HepG2 (cell line): ENCODE results near the gene GGNBP2. TPM values are rescaled to one million over a fixed set of nuclear protein-coding genes. Genes with fewer than 3 reads are reported as not detected.

ENCODE experiments used
- ATAC-seq: fragments of 200-7000 bp; cut with Tn5 transposase; 3 replicates; pipeline ENCODE4 v1.9.1; 2020; ENCODE audit warnings: mild to moderate bottlenecking, moderate library complexity
- BruUV-seq: library from RNA; stranded (reverse); fragments of 400-500 nt; replicated peaks from 2 replicates; lab custom pipeline; 2021; lab: Mats Ljungman, UMichigan
- CTCF ChIA-PET: fragments of 300-600 bp; formaldehyde crosslinking; extraction: SDS; loops from one replicate; lab custom pipeline; 2021; ENCODE audit warnings: low total read pairs, inconsistent platforms, low intra/inter-chr PET ratio; lab: Yijun Ruan, JAX
- POLR2A ChIA-PET: fragments of 350-600 bp; sonication (Branson Sonifier 250); formaldehyde crosslinking; loops from one replicate; lab custom pipeline; 2020; ENCODE audit warnings: antibody characterized with exemption, inconsistent platforms; lab: Yijun Ruan, JAX
- DNase-seq: peaks from one replicate; pipeline ENCODE4 v3.0.0-alpha.2; 2015; ENCODE audit warnings: low spot score
- FAIRE-seq: peaks from 3 replicates; lab custom pipeline; 2011; peaks lifted over from hg19 to GRCh38; lab: Jason Lieb, UNC
- H2AFZ ChIP-seq: one replicate; pipeline ENCODE4 v1.6.1; 2011; ENCODE audit warnings: low read length, inconsistent platforms
- H3K27ac ChIP-seq: fragments of 300-600 bp; 3 replicates; pipeline ENCODE4 v1.8.0; 2011; ENCODE audit warnings: mixed run types, mild to moderate bottlenecking, mixed read lengths, low read length, inconsistent platforms; ENCODE audit not compliant: insufficient read depth; ENCODE audit errors: extremely low read length
- H3K27me3 ChIP-seq, 2 experiments: fragments of 200-600 bp in 1 of 2; 2 replicates in 1 of 2; 3 replicates in 1 of 2; pipeline versions ENCODE4 v1.6.0 to v1.8.0; 2011; ENCODE audit warnings: low read length in 2 of 2, mild to moderate bottlenecking in 2 of 2, moderate library complexity in 2 of 2, inconsistent platforms in 1 of 2; ENCODE audit not compliant: insufficient read depth in 2 of 2, control insufficient read depth in 1 of 2
- H3K36me3 ChIP-seq, 2 experiments: fragments of 200-600 bp in 1 of 2; replicated peaks in 1 of 2; 2 replicates in 1 of 2; 3 replicates in 1 of 2; pipeline versions ENCODE4 v1.5.1 to v1.8.0; 2011; ENCODE audit warnings: low read length in 2 of 2, inconsistent platforms in 1 of 2; ENCODE audit not compliant: insufficient read depth in 2 of 2, control insufficient read depth in 1 of 2
- H3K4me1 ChIP-seq: 2 replicates; pipeline ENCODE4 v1.5.1; 2012; ENCODE audit warnings: low read length, inconsistent platforms; ENCODE audit not compliant: insufficient read depth
- H3K4me2 ChIP-seq: 2 replicates; pipeline ENCODE4 v1.6.0; 2011; ENCODE audit warnings: low read depth, low read length, inconsistent platforms
- H3K4me3 ChIP-seq, 3 experiments: fragments of 200-600 bp in 1 of 3; sonication (generic), shearing (Covaris generic) in 1 of 3; replicated peaks in 1 of 3; 2 replicates each; pipeline ENCODE4 v1.5.1; 2011 to 2016; ENCODE audit warnings: low read length in 3 of 3, inconsistent platforms in 2 of 3, low read depth in 2 of 3, mild to moderate bottlenecking in 2 of 3, control low read depth in 1 of 3, mixed read lengths in 1 of 3; ENCODE audit not compliant: insufficient read depth in 1 of 3
- H3K79me2 ChIP-seq: one replicate; pipeline ENCODE4 v1.6.1; 2011; ENCODE audit warnings: low read length, inconsistent platforms; ENCODE audit not compliant: insufficient read depth
- H3K9ac ChIP-seq: 2 replicates; pipeline ENCODE4 v1.6.0; 2011; ENCODE audit warnings: mild to moderate bottlenecking, low read depth, low read length, inconsistent platforms; ENCODE audit not compliant: insufficient read depth
- H3K9me3 ChIP-seq: 2 replicates; pipeline ENCODE4 v1.5.1; 2012; ENCODE audit warnings: mild to moderate bottlenecking, low read length
- H4K20me1 ChIP-seq: 2 replicates; pipeline ENCODE4 v1.6.0; 2011; ENCODE audit warnings: inconsistent platforms, mild to moderate bottlenecking, low read length, moderate library complexity; ENCODE audit not compliant: insufficient read depth
- ELF3 ChIP-seq: IDR thresholded peaks from 2 replicates; pipeline ENCODE4 v1.6.1; 2016; ENCODE audit warnings: missing genetic modification reagents, missing compliant biosample characterization
- POLR2A ChIP-seq, 2 experiments: IDR thresholded peaks; 2 replicates each; pipeline ENCODE4 v1.6.1; 2011; ENCODE audit warnings: low read depth in 2 of 2, low read length in 2 of 2, mild to moderate bottlenecking in 1 of 2, moderate library complexity in 1 of 2; ENCODE audit not compliant: insufficient read depth in 1 of 2
- ZBTB40 ChIP-seq, 2 experiments: fragments of 450-650 bp in 1 of 2; sonication (generic) in 1 of 2; formaldehyde crosslinking in 1 of 2; IDR thresholded peaks; 2 replicates each; pipeline versions ENCODE4 v1.6.1 to v1.8.0; 2016 to 2022; ENCODE audit warnings: antibody characterized with exemption in 1 of 2, mild to moderate bottlenecking in 1 of 2, missing genetic modification reagents in 1 of 2
- WGBS: methylation state at CpG from one replicate; pipeline ENCODE4 v1.1.6; 2017; ENCODE audit warnings: low lambda C conversion rate; 5-methylcytosine and 5-hydroxymethylcytosine counted together
- in situ Hi-C: cut with HindIII; loops from 2 replicates; pipeline ENCODE4 v1.10.0; 2017; ENCODE audit warnings: low pct_unique_long_range_greater_than_20kb; ENCODE audit not compliant: extremely low pct_ligation_motif_present
- intact Hi-C: fragments of 100-400 bp; cut with micrococcal nuclease; formaldehyde crosslinking; loops from one replicate; pipeline ENCODE4 v1.10.0; 2022; ENCODE audit not compliant: unreplicated experiment
- polyA plus RNA-seq, 8 experiments: library from polyadenylated mRNA; depleted of rRNA in 3 of 8; stranded (reverse) in 7 of 8; unstranded in 1 of 8; fragments of >200 nt; fragmentation: Illumina TruSeq in 4 of 8; extraction: Trizol in 4 of 8; gene quantifications; 2 replicates each; pipeline versions ENCODE4 v1.2.1 to v1.2.3, GENCODE V29; 2011 to 2016; ENCODE audit warnings: low read depth in 4 of 8, missing spikeins in 1 of 8, mixed read lengths in 1 of 8; ENCODE audit not compliant: insufficient read depth in 1 of 8
- total RNA-seq, 5 experiments: library from RNA; depleted of rRNA; stranded (reverse); fragments of >200 nt; fragmentation: Illumina TruSeq; extraction: Trizol; gene quantifications; 2 replicates each; pipeline ENCODE4 v1.2.3, GENCODE V29; 2016; ENCODE audit warnings: low read depth in 1 of 5

GGNBP2 gene
- total and polyA plus RNA-seq, 2 of the 13 experiments (the other 11 are each of a cell fraction or from before 2014, with no cell fraction given) = 53.3 to 84.2 TPM

- BruUV-seq = no TSS peak
- Histone ChIP-seq H3K4me3 (no peak overlapping the region), H3K4me1 (no peaks in the 10 kb centered on the region), H3K79me2 (peaks cover 8% of the 10 kb centered on the region), H2AFZ (no peak overlapping the region), H3K27ac (no peak overlapping the region), H3K9ac (no peak overlapping the region), H3K4me2 (no peak overlapping the region), H3K27me3 (no peaks in the 10 kb centered on the region), H3K36me3 (peaks cover 32 to 83% of the 10 kb centered on the region in 2 experiments), H3K9me3 (no peaks in the 10 kb centered on the region), H4K20me1 (no peaks in the 10 kb centered on the region)
- TF ChIP-seq ELF3 (CRISPR knock-in tag) (no peak), POLR2A (IDR thresholded peaks at IDR 0.05; ENCODE audit: insufficient read depth in 1 of 2, low read depth in 2 of 2, low read length in 2 of 2) (0 out of 4 replicates have a peak, but pooled peaks of 1 of the 2 experiments have one; percentile 3), ZBTB40 (IDR thresholded peaks at IDR 0.05) (no peak), ZBTB40 (CRISPR knock-in tag; IDR thresholded peaks at IDR 0.05) (peak; percentile 52; the same call in 1 of the 2 replicates)
- DNase-seq = no peak
- ChIA-PET POLR2A (no interaction called here), CTCF (no interaction called here)
- 100% methylated on average over 4 of the region's 9 CpGs for WGBS
- in situ Hi-C loops = loop anchor here (25.0 kb wide), 1 partner anchor 534 kb away; no protein-coding TSS in a partner anchor
- FAIRE-seq = no peak
- peak; percentile 17; the same call in 1 of the 3 replicates for ATAC-seq
- intact Hi-C loops = no loop called here
These were observed 48.5 kb upstream of the GGNBP2 start for GRCh38 chr17:36496018-36496789.
